Measurements from ENCODE around the gene KRTAP10-10.

DNA sequence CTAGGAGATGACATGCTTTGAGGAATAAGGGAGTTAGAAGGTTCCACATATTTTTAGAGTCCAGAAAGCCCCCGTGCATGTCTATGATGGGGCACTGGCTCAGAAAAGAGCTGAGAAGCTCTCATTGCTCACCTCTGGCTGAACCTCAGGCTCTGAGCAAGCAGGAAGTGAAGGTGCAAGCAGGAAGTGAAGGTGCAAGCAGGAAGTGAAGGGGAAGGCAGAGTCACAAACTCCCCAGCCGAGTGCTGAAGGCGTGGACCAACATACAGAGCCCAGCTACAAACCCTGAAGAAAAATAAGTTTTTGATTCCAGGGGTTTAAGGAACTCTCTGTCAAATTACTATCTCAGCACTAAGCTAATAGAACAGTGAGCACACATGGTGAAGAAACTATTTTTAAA is 18.2 kb upstream of the KRTAP10-10 start:
- TF ChIP-seq, protein P1, sequence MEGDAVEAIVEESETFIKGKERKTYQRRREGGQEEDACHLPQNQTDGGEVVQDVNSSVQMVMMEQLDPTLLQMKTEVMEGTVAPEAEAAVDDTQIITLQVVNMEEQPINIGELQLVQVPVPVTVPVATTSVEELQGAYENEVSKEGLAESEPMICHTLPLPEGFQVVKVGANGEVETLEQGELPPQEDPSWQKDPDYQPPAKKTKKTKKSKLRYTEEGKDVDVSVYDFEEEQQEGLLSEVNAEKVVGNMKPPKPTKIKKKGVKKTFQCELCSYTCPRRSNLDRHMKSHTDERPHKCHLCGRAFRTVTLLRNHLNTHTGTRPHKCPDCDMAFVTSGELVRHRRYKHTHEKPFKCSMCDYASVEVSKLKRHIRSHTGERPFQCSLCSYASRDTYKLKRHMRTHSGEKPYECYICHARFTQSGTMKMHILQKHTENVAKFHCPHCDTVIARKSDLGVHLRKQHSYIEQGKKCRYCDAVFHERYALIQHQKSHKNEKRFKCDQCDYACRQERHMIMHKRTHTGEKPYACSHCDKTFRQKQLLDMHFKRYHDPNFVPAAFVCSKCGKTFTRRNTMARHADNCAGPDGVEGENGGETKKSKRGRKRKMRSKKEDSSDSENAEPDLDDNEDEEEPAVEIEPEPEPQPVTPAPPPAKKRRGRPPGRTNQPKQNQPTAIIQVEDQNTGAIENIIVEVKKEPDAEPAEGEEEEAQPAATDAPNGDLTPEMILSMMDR (IDR thresholded peaks at IDR 0.05; ENCODE audit: low read depth, low read length, missing input control): no peak
- no peak for TF ChIP-seq JUND (IDR thresholded peaks at IDR 0.05)
- TF ChIP-seq, protein P2, sequence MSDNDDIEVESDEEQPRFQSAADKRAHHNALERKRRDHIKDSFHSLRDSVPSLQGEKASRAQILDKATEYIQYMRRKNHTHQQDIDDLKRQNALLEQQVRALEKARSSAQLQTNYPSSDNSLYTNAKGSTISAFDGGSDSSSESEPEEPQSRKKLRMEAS (IDR thresholded peaks at IDR 0.05): no peak
- TF ChIP-seq TAF1 (conservative IDR thresholded peaks at IDR 0.05): no peak
- no peak for TF ChIP-seq RAD21 (IDR thresholded peaks at IDR 0.05)

Measured in liver (tissue), 3 donors.